Hypothalamus (tissue), 51 donors: ENCODE data around the gene MYLIP.

Experiments
- DNase-seq, 51 donors: peaks; one replicate each; lab custom pipeline; 2025; lab: John Stamatoyannopoulos, UW

MYLIP gene

GRCh38 chr6:16106991-16107787 is 21.7 kb upstream of the MYLIP start:
- no peak for DNase-seq

- no peak for DNase-seq
Measured at GRCh38 chr6:16108419-16108818, 20.5 kb upstream of the MYLIP start.

GRCh38 chr6:16108921-16109658 is 19.8 kb upstream of the MYLIP start:
- no peak for DNase-seq

- no peak for DNase-seq
Measured at GRCh38 chr6:16109659-16110305, 19.1 kb upstream of the MYLIP start.

- no peak for DNase-seq
Measured at GRCh38 chr6:16118825-16119224, 10.1 kb upstream of the MYLIP start.

- no peak for DNase-seq
Measured at GRCh38 chr6:16121339-16121738, 7.5 kb upstream of the MYLIP start.

- no peak for DNase-seq
Measured at GRCh38 chr6:16122197-16122596, 6.7 kb upstream of the MYLIP start.

- no peak for DNase-seq
Measured at GRCh38 chr6:16124198-16125180, 4.4 kb upstream of the MYLIP start.

- no peak for DNase-seq
Measured at GRCh38 chr6:16126056-16126455, 2.8 kb upstream of the MYLIP start.

- no peak for DNase-seq
Measured at GRCh38 chr6:16126861-16127260, 2.0 kb upstream of the MYLIP start.

- DNase-seq, result no peak
Measured at GRCh38 chr6:16127471-16127870, 1.4 kb upstream of the MYLIP start.

- DNase-seq, result peak in 24 of 51 donors; percentile 18 to 55 (median 37)
Measured at GRCh38 chr6:16129623-16130401, 926 bp downstream of the MYLIP start.

- DNase-seq, result peak in 2 of 51 donors; percentile 9 to 47
Measured at GRCh38 chr6:16130437-16130891, 1.6 kb downstream of the MYLIP start.

- peak in 3 of 51 donors; percentile 22 to 56 (median 47) for DNase-seq
Measured at GRCh38 chr6:16130932-16131387, 2.1 kb downstream of the MYLIP start.

GRCh38 chr6:16132909-16133308 is 4.0 kb downstream of the MYLIP start:
- peak in 2 of 51 donors; percentile 8 to 18 for DNase-seq

GRCh38 chr6:16134430-16134829 is 5.5 kb downstream of the MYLIP start:
- DNase-seq, result no peak

- no peak for DNase-seq
Measured at GRCh38 chr6:16135066-16135465, 6.2 kb downstream of the MYLIP start.

- no peak for DNase-seq
Measured at GRCh38 chr6:16136091-16136490, 7.2 kb downstream of the MYLIP start.
